Measurements from ENCODE around the gene CDC27. TPM values are rescaled to one million over a fixed set of nuclear protein-coding genes. Genes with fewer than 3 reads are reported as not detected.
"Not testable (repeated sequence)": the region's sequence is repeated elsewhere in the genome, so short reads cannot be mapped to it uniquely, and the experiment has no call there.

The CDC27 gene
- total and polyA plus RNA-seq, 2 donors (not counting 3 experiments of a cell fraction or from before 2014, with no cell fraction given) = 76.1 to 172 TPM

- DNase-seq (ENCODE audit: low read depth, low spot score) (no peak), FAIRE-seq (no peak)
- no peak for TF ChIP-seq POLR2A (IDR thresholded peaks at IDR 0.05; ENCODE audit: low read depth, low read length)
- TF ChIP-seq CTCF (IDR thresholded peaks at IDR 0.05; ENCODE audit: extremely low read depth in 1 of 2, insufficient read depth in 1 of 2, low read depth in 1 of 2, low read length in 2 of 2) = no peak
- no peak for TF ChIP-seq FOS (IDR thresholded peaks at IDR 0.05; ENCODE audit: borderline replicate concordance, insufficient read depth, low read length)
- no peak for TF ChIP-seq GATA2 (IDR thresholded peaks at IDR 0.05; ENCODE audit: insufficient read depth, insufficient read length, low read depth, low read length)
- TF ChIP-seq, protein P1, sequence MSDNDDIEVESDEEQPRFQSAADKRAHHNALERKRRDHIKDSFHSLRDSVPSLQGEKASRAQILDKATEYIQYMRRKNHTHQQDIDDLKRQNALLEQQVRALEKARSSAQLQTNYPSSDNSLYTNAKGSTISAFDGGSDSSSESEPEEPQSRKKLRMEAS (IDR thresholded peaks at IDR 0.05; ENCODE audit: insufficient read depth, insufficient read length) = no peak
- TF ChIP-seq MYC (IDR thresholded peaks at IDR 0.05; ENCODE audit: low read depth, low read length) = no peak
- no peak for TF ChIP-seq JUN (IDR thresholded peaks at IDR 0.05; ENCODE audit: borderline replicate concordance, insufficient read depth, insufficient read length, low read depth)
- TF ChIP-seq EZH2 (IDR thresholded peaks at IDR 0.05; ENCODE audit: borderline replicate concordance, low read depth, low read length, severe bottlenecking) = no peak
- no peak for TF ChIP-seq POLR2AphosphoS5 (IDR thresholded peaks at IDR 0.05; ENCODE audit: insufficient read depth, low read depth, low read length)
- no peak overlapping the region for H3K9ac ChIP-seq (replicated peaks; ENCODE audit: extremely low read depth, insufficient read depth, low read length)
- no peaks in the 10 kb centered on the region for H3K27me3 ChIP-seq (ENCODE audit: control insufficient read depth in 2 of 2, insufficient read depth in 2 of 2, low read length in 2 of 2)
- no peaks in the 10 kb centered on the region for H3K9me1 ChIP-seq (replicated peaks; ENCODE audit: control insufficient read depth, extremely low read depth, insufficient read depth, low read length)
- H4K20me1 ChIP-seq (replicated peaks; ENCODE audit: control insufficient read depth, extremely low read depth, insufficient read depth, low read length) = no peaks in the 10 kb centered on the region
- peaks cover 2% of the 10 kb centered on the region for H3K79me2 ChIP-seq (ENCODE audit: control insufficient read depth, insufficient read depth, low read length)
- no peak overlapping the region for H2AFZ ChIP-seq (ENCODE audit: low read depth, low read length)
- dilution Hi-C loops (cut with MboI; ENCODE audit: extremely low pct_ligation_motif_present, low sequenced_read_pairs) (no loop called here), intact Hi-C loops (cut with micrococcal nuclease) (no loop called here)
- peaks cover 4 to 8% of the 10 kb centered on the region in 2 experiments for H3K36me3 ChIP-seq (ENCODE audit: control insufficient read depth in 2 of 2, extremely low read depth in 1 of 2, insufficient read depth in 2 of 2, low read length in 2 of 2)
- ChIA-PET CTCF (interaction anchor here (1.3 kb wide), 1 partner anchor 184 kb away, joined by 4 read pairs; no protein-coding TSS in a partner anchor), POLR2A (no interaction called here)
- H3K27ac ChIP-seq (ENCODE audit: insufficient read depth, low read depth, low read length) = no peak overlapping the region
- no peak overlapping the region for H3K4me2 ChIP-seq (ENCODE audit: insufficient read depth, low read length)
- BruUV-seq (replicated peaks) = no TSS peak
- no peak overlapping the region for H3K4me3 ChIP-seq (replicated peaks in 1 of 3; ENCODE audit: insufficient read depth in 1 of 3, low read depth in 1 of 3, low read length in 3 of 3)
- no peaks in the 10 kb centered on the region for H3K4me1 ChIP-seq (ENCODE audit: control insufficient read depth, extremely low read depth, insufficient read depth, low read length)
- no peaks in the 10 kb centered on the region for H3K9me3 ChIP-seq (replicated peaks; ENCODE audit: control insufficient read depth, insufficient read depth, low read length)
Observed at GRCh38 chr17:47131761-47132160, 57.3 kb downstream of the CDC27 start.

DNA sequence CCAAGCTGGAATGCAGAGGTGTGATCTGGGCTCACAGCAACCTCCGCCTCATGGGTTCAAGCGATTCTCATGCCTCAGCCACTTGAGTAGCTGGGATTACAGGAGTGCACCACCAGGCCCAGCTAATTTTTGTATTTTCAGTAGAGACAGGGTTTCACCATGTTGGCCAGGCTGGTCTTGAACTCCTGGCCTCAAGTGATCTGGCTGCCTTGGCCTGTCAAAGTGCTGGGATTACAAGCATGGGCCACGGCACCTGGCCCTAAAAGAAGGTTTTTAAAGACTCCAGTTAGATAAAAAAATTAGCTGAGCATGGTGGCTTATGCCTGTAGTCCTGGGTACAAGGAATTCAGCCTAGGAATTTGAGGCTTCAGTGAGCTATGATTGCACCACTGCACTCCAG, 62.3 kb downstream of the CDC27 start:
- DNase-seq (ENCODE audit: low read depth, low spot score); FAIRE-seq; H3K79me2 ChIP-seq (ENCODE audit: control insufficient read depth, insufficient read depth, low read length); H3K4me1 ChIP-seq (ENCODE audit: control insufficient read depth, extremely low read depth, insufficient read depth, low read length); POLR2A ChIA-PET; intact Hi-C loops (cut with micrococcal nuclease); H4K20me1 ChIP-seq (replicated peaks; ENCODE audit: control insufficient read depth, extremely low read depth, insufficient read depth, low read length); H2AFZ ChIP-seq (ENCODE audit: low read depth, low read length); H3K4me2 ChIP-seq (ENCODE audit: insufficient read depth, low read length); H3K9me1 ChIP-seq (replicated peaks; ENCODE audit: control insufficient read depth, extremely low read depth, insufficient read depth, low read length); H3K9ac ChIP-seq (replicated peaks; ENCODE audit: extremely low read depth, insufficient read depth, low read length); dilution Hi-C loops (cut with MboI; ENCODE audit: extremely low pct_ligation_motif_present, low sequenced_read_pairs); H3K4me3 ChIP-seq (replicated peaks in 1 of 3; ENCODE audit: insufficient read depth in 1 of 3, low read depth in 1 of 3, low read length in 3 of 3); H3K27me3 ChIP-seq (ENCODE audit: control insufficient read depth in 2 of 2, insufficient read depth in 2 of 2, low read length in 2 of 2); H3K9me3 ChIP-seq (replicated peaks; ENCODE audit: control insufficient read depth, insufficient read depth, low read length); BruUV-seq (replicated peaks); H3K36me3 ChIP-seq (ENCODE audit: control insufficient read depth in 2 of 2, extremely low read depth in 1 of 2, insufficient read depth in 2 of 2, low read length in 2 of 2); H3K27ac ChIP-seq (ENCODE audit: insufficient read depth, low read depth, low read length): not testable (repeated sequence)
- CTCF ChIA-PET = interaction anchor here (1.5 to 2.4 kb wide), 2 partner anchors 185 to 188 kb away, joined by 7 to 9 read pairs; no protein-coding TSS in a partner anchor

DNA sequence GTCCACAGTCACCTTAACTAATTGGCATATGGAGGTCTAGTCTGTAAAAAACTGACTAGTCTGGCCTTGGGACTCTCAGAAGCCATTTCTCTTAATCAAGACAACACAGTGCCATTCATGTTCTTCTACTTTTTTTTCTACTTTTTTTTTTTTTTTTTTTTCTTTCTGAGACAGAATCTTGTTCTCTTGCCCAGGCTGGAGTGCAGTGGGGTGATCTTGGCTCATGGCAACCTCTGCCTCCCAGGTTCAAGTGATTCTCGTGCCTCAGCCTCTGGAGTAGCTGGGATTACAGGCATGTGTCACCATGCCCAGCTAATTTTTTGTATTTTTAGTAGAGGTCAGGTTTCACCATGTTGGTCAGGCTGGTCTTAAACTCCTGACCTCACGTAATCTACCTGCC, 65.8 kb downstream of the CDC27 start:
- H3K79me2 ChIP-seq (ENCODE audit: control insufficient read depth, insufficient read depth, low read length); H3K27me3 ChIP-seq (ENCODE audit: control insufficient read depth in 2 of 2, insufficient read depth in 2 of 2, low read length in 2 of 2); H3K4me1 ChIP-seq (ENCODE audit: control insufficient read depth, extremely low read depth, insufficient read depth, low read length); H4K20me1 ChIP-seq (replicated peaks; ENCODE audit: control insufficient read depth, extremely low read depth, insufficient read depth, low read length); H3K4me3 ChIP-seq (replicated peaks in 1 of 3; ENCODE audit: insufficient read depth in 1 of 3, low read depth in 1 of 3, low read length in 3 of 3); H3K4me2 ChIP-seq (ENCODE audit: insufficient read depth, low read length); POLR2A ChIA-PET; H3K9me1 ChIP-seq (replicated peaks; ENCODE audit: control insufficient read depth, extremely low read depth, insufficient read depth, low read length); H3K27ac ChIP-seq (ENCODE audit: insufficient read depth, low read depth, low read length); BruUV-seq (replicated peaks); DNase-seq (ENCODE audit: low read depth, low spot score); H3K9ac ChIP-seq (replicated peaks; ENCODE audit: extremely low read depth, insufficient read depth, low read length); FAIRE-seq; H2AFZ ChIP-seq (ENCODE audit: low read depth, low read length); dilution Hi-C loops (cut with MboI; ENCODE audit: extremely low pct_ligation_motif_present, low sequenced_read_pairs); intact Hi-C loops (cut with micrococcal nuclease); H3K9me3 ChIP-seq (replicated peaks; ENCODE audit: control insufficient read depth, insufficient read depth, low read length): not testable (repeated sequence)
- CTCF ChIA-PET = interaction anchor here (2.6 kb wide), 1 partner anchor 181 kb away, joined by 8 read pairs; no protein-coding TSS in a partner anchor
- H3K36me3 ChIP-seq (ENCODE audit: control insufficient read depth in 2 of 2, extremely low read depth in 1 of 2, insufficient read depth in 2 of 2, low read length in 2 of 2) = peaks cover 5 to 12% of the 10 kb centered on the region in 2 experiments
